Hippocampal formation (tissue), 2 donors: Measurements from ENCODE around the gene SPHK2.
"Not testable (repeated sequence)": the region's sequence is repeated elsewhere in the genome, so short reads cannot be mapped to it uniquely, and the experiment has no call there.

Experiments
- DNase-seq, 2 donors: peaks; one replicate each; lab custom pipeline; 2025; lab: John Stamatoyannopoulos, UW

Gene SPHK2

DNA sequence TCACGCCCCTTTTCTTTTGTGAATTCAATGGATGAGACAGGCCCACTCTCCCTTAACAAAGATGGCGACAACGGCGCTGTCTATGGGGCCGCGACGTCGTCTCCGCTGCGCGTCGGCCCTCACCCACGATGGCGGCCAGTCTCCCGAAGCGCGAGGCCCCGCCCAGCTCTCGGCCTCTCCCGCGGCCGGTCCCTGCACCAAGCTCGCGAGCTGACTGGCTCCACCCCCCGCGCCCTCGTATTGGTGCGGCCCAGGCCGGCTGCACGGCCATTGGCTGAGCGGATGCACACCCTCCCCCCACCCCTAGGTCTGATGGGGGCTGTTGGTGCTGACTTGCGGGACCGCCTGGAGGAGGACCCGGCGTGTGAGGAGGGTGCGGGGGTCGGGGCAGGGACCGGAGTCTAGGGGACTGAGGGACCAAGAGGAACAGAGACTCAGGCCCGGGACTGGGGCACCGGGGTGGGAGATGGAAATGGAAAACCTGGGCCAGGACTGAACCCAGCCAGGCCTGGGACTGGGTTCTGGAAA is 4.8 kb downstream of the SPHK2 start:
- DNase-seq, result peak; percentile 98 to 99

DNA sequence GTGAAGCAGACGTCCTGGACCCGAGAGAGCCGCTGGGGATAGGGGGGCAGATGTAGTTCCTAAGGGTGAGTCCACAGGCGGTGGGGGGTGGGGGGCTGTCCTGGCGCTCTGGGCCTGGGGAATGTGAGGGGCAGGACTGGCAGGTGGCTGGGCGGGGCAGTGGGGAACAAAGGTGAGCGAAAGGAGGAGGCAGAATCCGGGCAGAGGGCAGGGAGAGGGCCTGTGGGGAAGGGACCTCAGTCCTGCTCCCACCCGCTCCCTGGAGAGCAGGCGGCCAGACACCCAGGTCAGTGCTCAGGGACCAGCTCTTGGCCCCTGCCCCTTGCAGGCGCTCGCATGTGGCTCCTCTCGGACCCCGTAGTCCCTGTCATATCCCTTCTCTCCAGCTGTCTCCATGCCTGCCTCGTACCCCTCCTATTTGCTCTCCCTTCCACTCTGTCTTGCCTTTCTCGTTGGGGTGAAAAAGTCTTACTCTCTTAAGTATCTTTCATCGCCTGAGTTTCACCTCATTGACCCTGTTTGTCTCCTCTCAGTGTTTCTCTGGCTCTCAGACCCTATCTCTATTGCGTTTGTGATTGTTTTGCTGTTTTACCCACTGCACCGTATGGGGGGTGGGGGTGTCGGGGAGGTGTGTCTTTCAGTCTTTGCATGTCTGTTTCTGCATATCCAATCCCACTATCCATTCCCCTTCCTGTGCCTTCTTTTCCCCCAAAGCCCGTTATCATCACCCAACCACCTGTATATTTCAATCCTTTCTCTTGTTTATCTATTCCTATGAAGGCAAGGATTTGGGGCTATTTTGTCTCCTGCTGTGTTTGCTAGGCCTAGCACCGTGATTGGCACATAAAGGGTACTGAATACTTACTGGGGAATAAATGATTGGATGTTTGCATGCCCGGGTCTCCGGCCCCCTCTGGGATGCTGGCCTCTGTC is 5.8 kb downstream of the SPHK2 start:
- DNase-seq, result no peak

DNA sequence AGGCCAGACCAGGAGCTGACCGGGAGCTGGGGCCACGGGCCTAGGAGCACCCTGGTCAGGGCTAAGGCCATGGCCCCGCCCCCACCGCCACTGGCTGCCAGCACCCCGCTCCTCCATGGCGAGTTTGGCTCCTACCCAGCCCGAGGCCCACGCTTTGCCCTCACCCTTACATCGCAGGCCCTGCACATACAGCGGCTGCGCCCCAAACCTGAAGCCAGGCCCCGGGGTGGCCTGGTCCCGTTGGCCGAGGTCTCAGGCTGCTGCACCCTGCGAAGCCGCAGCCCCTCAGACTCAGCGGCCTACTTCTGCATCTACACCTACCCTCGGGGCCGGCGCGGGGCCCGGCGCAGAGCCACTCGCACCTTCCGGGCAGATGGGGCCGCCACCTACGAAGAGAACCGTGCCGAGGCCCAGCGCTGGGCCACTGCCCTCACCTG is 6.6 kb downstream of the SPHK2 start:
- DNase-seq, result no peak

DNA sequence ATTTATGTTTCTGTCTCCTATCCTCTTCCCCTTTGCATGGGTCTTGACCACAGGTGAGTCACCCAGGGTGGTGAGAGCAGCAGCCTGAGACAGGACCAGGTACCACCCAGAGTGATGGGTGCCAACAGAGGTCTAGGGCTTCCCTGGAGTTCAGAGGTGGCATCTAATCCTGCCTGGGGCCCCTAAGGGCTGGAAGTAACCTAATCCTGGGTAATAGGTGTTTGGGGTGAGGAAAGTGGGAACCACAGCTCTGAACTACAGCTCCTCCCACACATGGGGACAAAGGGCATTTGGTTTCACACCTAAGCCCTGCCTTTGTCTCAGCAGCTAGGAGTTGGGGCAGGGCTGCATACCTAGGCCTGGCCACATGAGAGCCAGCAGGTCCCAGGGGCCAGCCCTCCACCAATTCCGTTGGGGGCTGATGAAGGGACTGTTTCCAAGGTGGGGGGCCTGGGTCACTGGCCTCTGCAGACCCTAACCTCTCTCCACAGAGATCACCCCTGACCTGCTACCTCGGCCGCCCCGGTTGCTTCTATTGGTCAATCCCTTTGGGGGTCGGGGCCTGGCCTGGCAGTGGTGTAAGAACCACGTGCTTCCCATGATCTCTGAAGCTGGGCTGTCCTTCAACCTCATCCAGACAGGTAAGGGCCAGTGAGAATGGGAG is 8.0 kb downstream of the SPHK2 start:
- no peak for DNase-seq

DNA sequence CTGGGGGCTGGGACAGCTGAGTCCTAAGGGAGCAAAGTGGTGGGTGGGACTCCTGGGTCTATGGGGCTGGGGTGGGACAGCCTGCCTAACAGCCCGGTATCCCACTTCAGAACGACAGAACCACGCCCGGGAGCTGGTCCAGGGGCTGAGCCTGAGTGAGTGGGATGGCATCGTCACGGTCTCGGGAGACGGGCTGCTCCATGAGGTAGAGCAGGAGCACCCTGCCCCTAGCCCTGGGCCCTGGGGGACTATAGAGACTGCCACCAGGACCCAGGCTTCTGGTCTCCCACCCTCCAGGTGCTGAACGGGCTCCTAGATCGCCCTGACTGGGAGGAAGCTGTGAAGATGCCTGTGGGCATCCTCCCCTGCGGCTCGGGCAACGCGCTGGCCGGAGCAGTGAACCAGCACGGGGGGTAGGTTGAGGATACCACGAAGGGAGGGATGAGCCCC is 8.6 kb downstream of the SPHK2 start:
- no peak for DNase-seq

DNA sequence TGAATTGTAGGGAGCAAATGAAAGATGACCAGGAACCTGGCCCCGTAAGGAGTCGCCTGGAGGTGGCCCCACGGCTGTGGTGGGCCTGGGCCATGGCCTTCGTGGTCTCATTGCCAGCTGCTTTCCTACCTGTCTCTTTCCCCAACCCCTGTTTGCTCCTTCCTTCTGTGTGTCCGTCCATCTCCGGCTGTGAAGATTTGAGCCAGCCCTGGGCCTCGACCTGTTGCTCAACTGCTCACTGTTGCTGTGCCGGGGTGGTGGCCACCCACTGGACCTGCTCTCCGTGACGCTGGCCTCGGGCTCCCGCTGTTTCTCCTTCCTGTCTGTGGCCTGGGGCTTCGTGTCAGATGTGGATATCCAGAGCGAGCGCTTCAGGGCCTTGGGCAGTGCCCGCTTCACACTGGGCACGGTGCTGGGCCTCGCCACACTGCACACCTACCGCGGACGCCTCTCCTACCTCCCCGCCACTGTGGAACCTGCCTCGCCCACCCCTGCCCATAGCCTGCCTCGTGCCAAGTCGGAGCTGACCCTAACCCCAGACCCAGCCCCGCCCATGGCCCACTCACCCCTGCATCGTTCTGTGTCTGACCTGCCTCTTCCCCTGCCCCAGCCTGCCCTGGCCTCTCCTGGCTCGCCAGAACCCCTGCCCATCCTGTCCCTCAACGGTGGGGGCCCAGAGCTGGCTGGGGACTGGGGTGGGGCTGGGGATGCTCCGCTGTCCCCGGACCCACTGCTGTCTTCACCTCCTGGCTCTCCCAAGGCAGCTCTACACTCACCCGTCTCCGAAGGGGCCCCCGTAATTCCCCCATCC is 9.4 kb downstream of the SPHK2 start:
- no peak for DNase-seq

DNA sequence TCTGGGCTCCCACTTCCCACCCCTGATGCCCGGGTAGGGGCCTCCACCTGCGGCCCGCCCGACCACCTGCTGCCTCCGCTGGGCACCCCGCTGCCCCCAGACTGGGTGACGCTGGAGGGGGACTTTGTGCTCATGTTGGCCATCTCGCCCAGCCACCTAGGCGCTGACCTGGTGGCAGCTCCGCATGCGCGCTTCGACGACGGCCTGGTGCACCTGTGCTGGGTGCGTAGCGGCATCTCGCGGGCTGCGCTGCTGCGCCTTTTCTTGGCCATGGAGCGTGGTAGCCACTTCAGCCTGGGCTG is 9.9 kb downstream of the SPHK2 start:
- no peak for DNase-seq

DNA sequence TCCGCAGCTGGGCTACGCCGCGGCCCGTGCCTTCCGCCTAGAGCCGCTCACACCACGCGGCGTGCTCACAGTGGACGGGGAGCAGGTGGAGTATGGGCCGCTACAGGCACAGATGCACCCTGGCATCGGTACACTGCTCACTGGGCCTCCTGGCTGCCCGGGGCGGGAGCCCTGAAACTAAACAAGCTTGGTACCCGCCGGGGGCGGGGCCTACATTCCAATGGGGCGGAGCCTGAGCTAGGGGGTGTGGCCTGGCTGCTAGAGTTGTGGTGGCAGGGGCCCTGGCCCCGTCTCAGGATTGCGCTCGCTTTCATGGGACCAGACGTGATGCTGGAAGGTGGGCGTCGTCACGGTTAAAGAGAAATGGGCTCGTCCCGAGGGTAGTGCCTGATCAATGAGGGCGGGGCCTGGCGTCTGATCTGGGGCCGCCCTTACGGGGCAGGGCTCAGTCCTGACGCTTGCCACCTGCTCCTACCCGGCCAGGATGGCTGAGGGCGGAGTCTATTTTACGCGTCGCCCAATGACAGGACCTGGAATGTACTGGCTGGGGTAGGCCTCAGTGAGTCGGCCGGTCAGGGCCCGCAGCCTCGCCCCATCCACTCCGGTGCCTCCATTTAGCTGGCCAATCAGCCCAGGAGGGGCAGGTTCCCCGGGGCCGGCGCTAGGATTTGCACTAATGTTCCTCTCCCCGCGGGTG is 10.4 kb downstream of the SPHK2 start:
- DNase-seq, result no peak

DNA sequence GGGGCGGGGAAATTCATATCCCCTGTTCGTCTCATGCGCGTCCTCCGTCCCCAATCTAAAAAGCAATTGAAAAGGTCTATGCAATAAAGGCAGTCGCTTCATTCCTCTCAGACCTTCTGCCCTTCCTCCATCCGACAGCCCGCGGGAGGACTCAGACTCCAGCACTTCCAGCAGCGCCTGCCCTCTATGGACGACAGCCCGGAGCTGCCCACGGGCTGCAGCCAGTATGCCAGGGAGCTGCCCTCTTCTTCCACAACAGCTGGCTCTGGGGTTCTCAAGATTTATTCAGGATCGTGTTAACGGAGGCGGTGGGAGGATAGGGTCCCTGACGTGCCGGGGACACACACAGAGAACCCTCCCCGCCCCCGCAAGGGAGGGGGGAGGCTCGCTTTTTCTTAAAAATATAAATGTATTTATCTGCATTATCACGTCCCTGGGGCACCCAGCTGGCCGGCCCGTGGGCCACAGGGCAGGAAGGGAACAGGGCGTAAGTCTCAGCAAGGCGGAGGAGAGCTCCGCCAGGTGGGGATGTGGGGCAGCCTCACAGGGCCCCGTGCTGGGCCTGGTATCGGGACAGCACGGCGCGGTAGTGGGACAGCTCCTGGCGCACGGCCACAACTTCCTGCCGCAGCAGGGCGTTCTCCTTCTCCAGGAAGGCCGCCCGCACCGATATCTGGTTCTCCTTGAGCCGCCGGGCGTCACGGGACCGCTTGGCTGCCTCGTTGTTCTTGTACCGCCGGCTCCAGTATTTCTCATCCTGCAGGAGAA is 11.2 kb downstream of the SPHK2 start:
- no peak for DNase-seq

DNA sequence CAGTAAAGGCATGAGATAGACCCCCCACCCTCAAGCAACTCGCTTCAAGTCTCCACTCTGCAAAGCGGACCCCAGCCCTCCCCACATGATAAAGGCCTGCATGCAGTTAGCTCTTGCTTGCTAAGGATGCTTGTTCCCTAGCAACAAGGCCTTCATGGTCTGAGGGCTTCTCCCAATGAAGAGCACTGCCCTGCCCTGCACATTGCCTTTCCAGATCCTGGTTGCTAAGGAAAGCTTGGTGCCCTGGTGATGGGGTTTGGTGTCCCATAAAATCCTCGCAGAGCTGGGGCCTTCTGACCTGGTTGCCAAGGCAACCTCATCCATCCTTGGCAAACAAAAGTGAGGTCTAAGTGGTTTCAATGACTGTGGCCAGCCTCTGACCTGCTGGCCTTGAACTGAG is 11.9 kb downstream of the SPHK2 start:
- no peak for DNase-seq

DNA sequence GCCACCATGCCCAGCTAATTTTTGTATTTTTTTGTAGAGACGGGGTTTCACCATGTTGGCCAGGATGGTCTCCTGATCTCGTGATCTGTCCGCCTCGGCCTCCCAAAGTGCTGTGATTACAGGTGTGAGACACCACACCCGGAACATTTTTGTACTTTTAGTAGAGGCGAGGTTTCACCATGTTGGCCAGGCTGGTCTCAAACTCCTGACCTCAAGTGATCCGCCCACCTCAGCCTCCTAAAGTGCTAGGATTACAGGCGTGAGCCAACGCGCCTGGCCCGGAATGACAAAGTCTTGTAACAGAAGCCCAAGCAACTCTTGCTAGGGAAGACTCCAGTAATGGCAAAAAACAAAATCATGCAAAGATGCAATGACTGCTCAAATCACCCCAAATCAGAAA is 13.0 kb downstream of the SPHK2 start:
- DNase-seq, result not testable (repeated sequence)

DNA sequence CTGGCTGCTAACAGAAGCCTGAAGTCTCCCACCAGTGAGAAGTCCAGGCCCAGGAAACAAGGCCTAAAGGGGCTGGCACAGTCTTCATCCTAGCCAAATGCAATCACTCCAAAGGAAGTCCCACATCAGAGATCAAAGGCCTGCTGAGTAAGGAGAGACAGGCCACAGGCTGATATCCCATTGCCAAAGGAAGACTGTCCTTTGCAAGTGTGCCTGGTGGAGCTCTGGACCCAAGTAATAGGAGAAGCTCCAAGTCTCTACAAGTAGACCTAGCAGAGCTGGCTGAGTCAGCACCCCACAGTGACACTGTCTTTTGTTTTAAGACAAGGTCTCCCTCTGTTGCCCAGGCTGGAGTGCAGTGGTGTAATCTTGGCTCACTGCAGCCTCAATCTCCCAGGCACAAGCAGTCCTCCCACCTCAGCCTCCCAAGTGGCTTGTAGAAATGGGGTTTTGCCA is 13.4 kb downstream of the SPHK2 start:
- DNase-seq, result no peak

DNA sequence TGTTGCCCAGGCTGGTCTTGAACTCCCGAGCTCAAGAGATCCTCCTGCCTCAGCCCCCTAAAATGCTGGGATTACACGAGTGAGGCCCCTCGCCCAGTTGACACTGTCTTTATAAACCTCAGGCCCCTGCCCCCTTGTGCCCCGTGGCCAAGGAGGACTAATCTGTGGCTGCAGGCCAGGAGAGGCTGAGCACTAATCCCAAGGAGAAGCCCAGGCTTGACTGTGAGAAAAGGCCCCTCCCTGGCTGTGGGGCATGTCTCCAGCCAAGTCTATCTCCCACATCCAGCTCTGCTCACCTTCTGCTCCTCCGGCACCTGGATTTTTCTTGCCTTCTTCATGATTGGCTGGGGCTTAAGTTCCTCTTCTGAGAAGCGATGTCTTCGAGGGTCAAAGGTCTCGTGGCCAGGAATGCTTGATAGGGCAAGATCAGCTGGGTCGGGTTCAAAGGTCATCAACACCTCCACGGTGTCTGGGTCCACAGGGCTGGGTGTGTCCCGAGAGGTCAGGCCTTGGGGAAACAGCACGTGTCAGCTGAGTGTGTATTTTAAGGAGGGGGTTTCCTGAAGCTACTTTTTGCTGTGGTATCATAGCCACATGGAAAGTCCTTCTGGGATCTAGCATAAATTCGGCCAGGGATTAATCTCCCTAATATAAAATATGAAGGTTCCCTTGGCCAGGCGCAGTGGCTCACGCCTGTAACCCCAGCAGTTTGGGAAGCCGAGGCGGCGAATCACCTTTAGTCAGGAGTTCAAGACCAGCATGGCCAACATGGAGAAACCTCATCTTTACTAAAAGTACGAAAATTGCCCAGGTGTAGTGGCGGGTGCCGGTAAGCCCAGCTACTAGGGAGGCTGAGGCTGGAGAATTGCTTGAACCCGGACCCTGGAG is 14.1 kb downstream of the SPHK2 start:
- DNase-seq, result no peak

DNA sequence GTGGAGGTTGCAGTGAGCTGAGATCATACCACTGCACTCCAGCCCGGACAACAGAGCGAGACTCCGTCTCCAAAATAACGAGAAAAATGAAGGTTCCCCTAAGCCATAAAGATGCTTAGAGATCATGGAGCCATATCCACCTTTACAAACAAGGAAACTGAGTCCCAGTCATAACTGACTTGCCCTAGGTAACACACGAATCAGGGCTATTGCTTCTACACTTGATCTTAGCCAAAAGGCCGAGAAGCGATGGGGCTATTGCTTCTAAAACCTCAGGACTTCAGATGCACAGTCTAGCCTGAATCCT is 14.7 kb downstream of the SPHK2 start:
- no peak for DNase-seq

DNA sequence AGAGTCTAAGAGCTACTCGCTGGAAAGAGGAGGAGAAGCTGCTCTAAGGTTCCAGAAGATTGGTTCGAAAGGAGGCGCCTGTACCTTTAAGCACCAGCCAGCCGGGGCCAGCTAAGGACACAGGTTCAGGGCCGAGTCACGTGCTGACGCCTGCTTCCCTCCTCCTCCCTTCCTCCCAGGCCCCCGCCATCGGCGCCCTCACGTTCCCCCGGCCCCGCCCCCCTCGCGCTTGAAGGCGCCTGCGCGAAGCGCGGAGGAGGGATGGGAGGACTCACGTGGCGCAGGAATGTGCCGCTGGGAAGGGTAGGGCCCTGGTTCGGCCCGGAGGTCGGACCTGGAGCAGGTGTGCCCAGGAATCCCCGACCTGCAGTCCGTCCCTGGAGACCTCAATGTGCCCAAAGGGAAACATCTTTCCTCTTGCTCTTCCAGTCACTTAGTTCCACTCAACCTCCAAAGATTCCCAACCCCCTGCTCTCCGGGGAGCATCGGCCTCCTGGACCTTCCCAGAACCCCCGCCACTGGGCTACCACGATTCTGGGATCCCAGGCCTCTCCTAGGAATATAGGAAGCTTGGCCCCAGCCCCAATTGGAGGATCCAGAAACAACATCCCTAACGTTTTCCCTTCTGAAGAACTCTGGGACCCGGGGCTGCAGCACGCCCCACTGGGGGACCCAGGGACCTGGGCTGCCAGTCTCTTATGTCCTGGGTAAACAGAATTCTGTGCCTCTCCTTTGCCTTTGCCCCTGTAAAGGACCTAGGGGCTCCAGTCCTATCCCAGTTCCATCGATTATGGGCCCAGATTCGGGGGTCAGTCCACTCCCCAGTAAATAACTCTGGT is 15.3 kb downstream of the SPHK2 start:
- peak; percentile 88 to 93 for DNase-seq

DNA sequence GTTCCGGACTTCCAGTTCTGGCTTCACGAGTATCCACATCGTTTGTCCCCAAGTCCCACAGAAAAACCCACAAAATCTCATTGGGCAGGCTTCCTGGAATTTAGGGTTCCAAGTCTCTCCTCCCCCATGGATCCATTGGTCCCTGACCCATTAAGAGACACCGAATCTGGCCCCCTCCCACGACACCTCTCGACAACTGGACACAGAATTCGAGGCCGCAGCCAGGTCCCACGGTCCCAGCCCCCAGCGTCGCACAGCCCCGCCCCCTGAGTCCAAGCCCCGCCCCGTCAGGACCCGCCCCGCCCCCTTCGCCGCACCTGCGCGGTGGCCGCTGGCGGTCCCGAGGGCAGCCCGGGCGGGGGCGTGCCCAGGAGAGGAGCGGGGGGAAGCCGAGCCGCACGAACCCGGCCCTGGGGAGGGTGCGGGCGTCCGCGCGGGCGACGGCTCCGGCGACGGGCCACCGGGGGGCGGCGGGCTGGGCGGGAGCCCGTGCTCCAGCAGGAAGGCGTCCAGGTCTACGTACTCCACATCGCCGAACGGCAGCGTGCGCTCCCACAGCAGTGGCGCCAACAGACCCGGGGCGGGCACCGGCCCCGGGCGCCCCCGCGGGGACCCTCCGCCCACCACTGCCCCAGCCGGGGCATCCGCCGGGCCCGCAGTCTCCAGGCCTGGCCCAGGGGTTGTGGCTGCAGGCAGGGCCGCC is 16.1 kb downstream of the SPHK2 start:
- DNase-seq, result peak in 1 of 2 donors; percentile 48

DNA sequence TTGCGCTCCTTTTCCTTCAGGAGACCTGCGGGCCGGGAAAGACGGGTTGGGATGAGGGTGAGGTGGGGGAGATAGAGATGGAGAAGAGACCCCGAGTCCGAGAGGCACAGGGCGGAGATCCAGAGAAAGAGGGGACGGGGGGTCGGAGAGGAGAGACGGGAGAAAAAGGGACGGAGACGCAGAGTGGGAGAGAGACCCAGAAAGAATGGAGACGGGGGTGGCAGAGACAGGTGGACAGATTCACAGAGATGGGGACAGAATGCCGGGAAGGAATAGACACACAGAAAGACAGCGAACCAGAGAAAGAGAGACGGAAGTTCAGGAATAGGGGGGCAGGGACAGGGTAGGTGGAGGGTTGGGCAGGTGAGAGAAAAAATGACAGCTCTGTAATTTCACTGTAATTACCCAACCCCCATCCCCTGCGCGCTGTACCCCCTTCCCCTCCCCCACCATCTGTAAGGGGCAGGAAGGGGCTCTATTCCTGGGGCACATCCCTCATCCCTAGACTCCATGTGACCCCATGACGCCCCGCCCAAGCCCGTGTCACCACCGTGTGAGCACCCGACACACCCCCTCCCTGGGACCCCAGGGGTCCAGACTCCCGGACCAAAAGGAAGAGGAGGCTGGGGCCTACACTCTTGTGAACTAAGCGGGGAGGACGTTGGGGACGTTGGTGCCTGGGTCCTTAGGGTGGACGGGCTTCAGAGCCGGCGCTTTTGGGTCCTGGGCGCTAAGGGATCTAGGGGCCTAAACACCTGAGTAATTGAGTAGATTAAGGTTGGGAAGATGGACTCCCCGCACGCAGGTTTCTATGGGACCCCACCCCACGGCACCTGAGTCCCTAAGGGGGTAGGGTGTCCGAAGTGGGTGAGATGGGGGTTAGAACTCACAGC is 16.9 kb downstream of the SPHK2 start:
- peak in 1 of 2 donors; percentile 23 for DNase-seq
